MM.1S (cell line): ENCODE measurements around the gene TMEM115.

ENCODE experiments used
- EZH2phosphoT487 ChIP-seq: fragments of 300-600 bp; sonication (generic); IDR thresholded peaks from 2 replicates; pipeline ENCODE4 v1.6.1; 2018; ENCODE audit warnings: antibody characterized with exemption, low read length
- TF ChIP-seq, protein P1 (sequence below): fragments of 300-600 bp; sonication (generic); IDR thresholded peaks from 2 replicates; pipeline ENCODE4 v1.5.1; 2016; ENCODE audit warnings: antibody characterized with exemption, low read length, mixed read lengths

DNA sequence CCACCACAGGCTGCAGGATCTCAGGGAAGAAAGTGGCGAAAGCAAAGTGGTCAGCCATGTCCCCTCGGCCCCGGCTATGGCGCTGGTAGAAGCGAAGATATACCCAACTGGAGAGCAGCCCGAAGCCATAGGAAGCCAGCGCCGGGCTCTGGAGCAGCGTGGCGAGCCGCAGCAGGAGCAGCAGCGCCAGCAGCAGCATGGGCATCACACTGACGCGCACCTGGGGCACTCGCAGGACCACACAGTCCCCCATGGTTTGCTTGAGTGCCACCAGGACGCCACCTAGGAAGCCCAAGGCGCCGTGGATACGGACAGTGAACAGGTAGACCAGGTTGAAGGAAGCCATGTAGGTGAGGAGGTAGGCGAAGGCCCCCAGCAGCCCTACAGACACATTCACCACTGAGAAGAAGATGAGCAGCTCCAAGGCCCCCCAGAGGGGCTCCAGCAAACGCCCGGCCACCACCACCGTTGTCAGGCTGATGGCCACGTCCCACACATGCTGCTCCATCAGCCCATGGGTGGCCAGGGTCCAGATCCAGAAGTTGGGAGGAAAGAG, 888 bp downstream of the TMEM115 start:
- TF ChIP-seq, protein P1, sequence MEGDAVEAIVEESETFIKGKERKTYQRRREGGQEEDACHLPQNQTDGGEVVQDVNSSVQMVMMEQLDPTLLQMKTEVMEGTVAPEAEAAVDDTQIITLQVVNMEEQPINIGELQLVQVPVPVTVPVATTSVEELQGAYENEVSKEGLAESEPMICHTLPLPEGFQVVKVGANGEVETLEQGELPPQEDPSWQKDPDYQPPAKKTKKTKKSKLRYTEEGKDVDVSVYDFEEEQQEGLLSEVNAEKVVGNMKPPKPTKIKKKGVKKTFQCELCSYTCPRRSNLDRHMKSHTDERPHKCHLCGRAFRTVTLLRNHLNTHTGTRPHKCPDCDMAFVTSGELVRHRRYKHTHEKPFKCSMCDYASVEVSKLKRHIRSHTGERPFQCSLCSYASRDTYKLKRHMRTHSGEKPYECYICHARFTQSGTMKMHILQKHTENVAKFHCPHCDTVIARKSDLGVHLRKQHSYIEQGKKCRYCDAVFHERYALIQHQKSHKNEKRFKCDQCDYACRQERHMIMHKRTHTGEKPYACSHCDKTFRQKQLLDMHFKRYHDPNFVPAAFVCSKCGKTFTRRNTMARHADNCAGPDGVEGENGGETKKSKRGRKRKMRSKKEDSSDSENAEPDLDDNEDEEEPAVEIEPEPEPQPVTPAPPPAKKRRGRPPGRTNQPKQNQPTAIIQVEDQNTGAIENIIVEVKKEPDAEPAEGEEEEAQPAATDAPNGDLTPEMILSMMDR, result no peak
- no peak for TF ChIP-seq EZH2phosphoT487
